K562 (cell line): ENCODE measurements around the gene SAP30BP. TPM values are rescaled to one million over a fixed set of nuclear protein-coding genes. Genes with fewer than 3 reads are reported as not detected.

Experiments
- ATAC-seq: fragments of 200-7000 bp; cut with Tn5 transposase; 3 replicates; pipeline ENCODE4 v1.9.1; 2020; ENCODE audit warnings: moderate library complexity
- BruUV-seq: library from RNA; stranded (reverse); fragments of 400-500 nt; replicated peaks from 2 replicates; lab custom pipeline; 2021; lab: Mats Ljungman, UMichigan
- CTCF ChIA-PET: fragments of 300-600 bp; formaldehyde crosslinking; extraction: SDS; loops from one replicate; lab custom pipeline; 2021; ENCODE audit warnings: low intra/inter-chr PET ratio; lab: Yijun Ruan, JAX
- POLR2A ChIA-PET: fragments of 300-600, 350-650 bp; sonication (Branson Sonifier 250); formaldehyde crosslinking; extraction: SDS; loops from one replicate; lab custom pipeline; 2021; ENCODE audit warnings: antibody characterized with exemption, inconsistent platforms; lab: Yijun Ruan, JAX
- DNase-seq, 4 experiments: peaks; one replicate each; pipeline versions ENCODE4 v3.0.0 to v3.0.0-alpha.2; 2011 to 2018; ENCODE audit warnings: low spot score in 3 of 4, mixed read lengths in 3 of 4; ENCODE audit errors: extremely low read depth in 1 of 4
- FAIRE-seq: peaks from 2 replicates; lab custom pipeline; 2011; peaks lifted over from hg19 to GRCh38; lab: Jason Lieb, UNC
- H2AFZ ChIP-seq: 2 replicates; pipeline ENCODE4 v1.6.0; 2011; ENCODE audit warnings: low read depth, low read length, control low read depth, inconsistent platforms
- H3K27ac ChIP-seq: fragments of 200-600 bp; 3 replicates; pipeline ENCODE4 v1.8.0; 2011; ENCODE audit warnings: low read depth, mild to moderate bottlenecking, control low read depth, inconsistent platforms, low read length, moderate library complexity, mixed read lengths; ENCODE audit errors: extremely low read depth
- H3K27me3 ChIP-seq, 2 experiments: fragments of 300-600 bp in 1 of 2; 2 replicates in 1 of 2; 3 replicates in 1 of 2; pipeline versions ENCODE4 v1.6.0 to v1.8.0; 2011; ENCODE audit warnings: inconsistent platforms in 2 of 2, low read length in 2 of 2, mild to moderate bottlenecking in 1 of 2, mixed read lengths in 1 of 2, moderate library complexity in 1 of 2; ENCODE audit not compliant: control insufficient read depth in 2 of 2, insufficient read depth in 2 of 2
- H3K36me3 ChIP-seq: fragments of 300-600 bp; 3 replicates; pipeline ENCODE4 v1.8.0; 2011; ENCODE audit warnings: mild to moderate bottlenecking, low read length, inconsistent platforms; ENCODE audit not compliant: control insufficient read depth, insufficient read depth
- H3K4me1 ChIP-seq, 2 experiments: fragments of 200-600 bp in 1 of 2; replicated peaks in 1 of 2; 2 replicates in 1 of 2; 3 replicates in 1 of 2; pipeline versions ENCODE4 v1.5.1 to v1.8.0; 2011; ENCODE audit warnings: inconsistent platforms in 2 of 2, low read length in 2 of 2, mild to moderate bottlenecking in 1 of 2, mixed read lengths in 1 of 2, moderate library complexity in 1 of 2; ENCODE audit not compliant: control insufficient read depth in 2 of 2, insufficient read depth in 2 of 2
- H3K4me2 ChIP-seq: 2 replicates; pipeline ENCODE4 v1.6.1; 2011; ENCODE audit warnings: low read length, control low read depth, inconsistent platforms, mixed read lengths; ENCODE audit not compliant: insufficient read depth
- H3K4me3 ChIP-seq: fragments of 200-600 bp; sonication (generic), shearing (Covaris generic); 2 replicates; pipeline ENCODE4 v1.5.1; 2016; ENCODE audit warnings: control low read depth, inconsistent platforms
- H3K79me2 ChIP-seq: fragments of 200-600 bp; 3 replicates; pipeline ENCODE4 v1.8.0; 2011; ENCODE audit warnings: low read length, inconsistent platforms; ENCODE audit not compliant: control insufficient read depth, insufficient read depth
- H3K9ac ChIP-seq, 2 experiments: 2 replicates each; pipeline versions ENCODE4 v1.6.0 to v1.6.1; 2011; ENCODE audit warnings: low read depth in 2 of 2, low read length in 2 of 2, control low read depth in 1 of 2, inconsistent platforms in 1 of 2, mild to moderate bottlenecking in 1 of 2, mixed read lengths in 1 of 2; ENCODE audit not compliant: insufficient read depth in 1 of 2
- H3K9me1 ChIP-seq: one replicate; pipeline ENCODE4 v1.6.0; 2011; ENCODE audit warnings: inconsistent platforms, mild to moderate bottlenecking, low read length, moderate library complexity; ENCODE audit not compliant: control insufficient read depth, insufficient read depth
- H3K9me3 ChIP-seq: replicated peaks from 2 replicates; pipeline ENCODE4 v1.5.1; 2011; ENCODE audit warnings: low read depth, low read length, inconsistent platforms; ENCODE audit not compliant: control insufficient read depth, insufficient read depth
- H4K20me1 ChIP-seq: replicated peaks from 2 replicates; pipeline ENCODE4 v1.6.1; 2011; ENCODE audit warnings: low read length, inconsistent platforms, mixed read lengths; ENCODE audit not compliant: control insufficient read depth, insufficient read depth
- BCOR ChIP-seq: fragments of 450-650 bp; IDR thresholded peaks from 2 replicates; pipeline ENCODE4 v1.6.1; 2016
- FOSL1 ChIP-seq: fragments of 200-800 bp; sonication (Bioruptor generic); conservative IDR thresholded peaks from 2 replicates; pipeline ENCODE4 v1.6.1; 2016; ENCODE audit warnings: missing genetic modification characterization, missing compliant biosample characterization
- JUND ChIP-seq, 2 experiments: IDR thresholded peaks; 2 replicates in 1 of 2; 3 replicates in 1 of 2; pipeline ENCODE4 v1.6.1; 2011; ENCODE audit warnings: borderline replicate concordance in 2 of 2, low read depth in 2 of 2, low read length in 2 of 2, improper control_type of control experiment in 1 of 2, missing biosample characterization in 1 of 2, missing genetic modification characterization in 1 of 2, missing genetic modification reagents in 1 of 2
- MCM2 ChIP-seq: fragments of 450-650 bp; IDR thresholded peaks from 2 replicates; pipeline ENCODE4 v1.6.1; 2017; ENCODE audit warnings: low read depth, mild to moderate bottlenecking
- RBM14 ChIP-seq: fragments of 200-400 bp; formaldehyde crosslinking; IDR thresholded peaks from 2 replicates; pipeline ENCODE4 v1.6.1; 2018; ENCODE audit warnings: low read depth, mild to moderate bottlenecking, low read length, moderate library complexity, borderline replicate concordance; ENCODE audit not compliant: insufficient read depth
- SMARCA4 ChIP-seq: fragments of 450-650 bp; IDR thresholded peaks from 2 replicates; pipeline ENCODE4 v1.6.1; 2016
- ZNF140 ChIP-seq: fragments of 250-450 bp; sonication (Bioruptor Pico); IDR thresholded peaks from 2 replicates; pipeline ENCODE4 v1.8.0; 2021; ENCODE audit warnings: moderate library complexity, mild to moderate bottlenecking, inconsistent platforms
- WGBS: fragments of 100-300 bp; shearing (Covaris generic); methylation state at CpG from one replicate; pipeline ENCODE4 v1.1.6; 2016; ENCODE audit warnings: low coverage, mixed read lengths; ENCODE audit not compliant: insufficient coverage; ENCODE audit errors: missing lambda C conversion rate; 5-methylcytosine and 5-hydroxymethylcytosine counted together
- in situ Hi-C: fragments of 300-500 bp; cut with MboI; formaldehyde crosslinking; loops from 4 replicates; pipeline ENCODE4 v1.15.0; 2018; ENCODE audit warnings: inconsistent platforms, mixed read lengths
- intact Hi-C: fragments of 100-400 bp; cut with micrococcal nuclease; formaldehyde crosslinking; loops from 2 replicates; pipeline ENCODE4 v1.14.2; 2022
- polyA plus RNA-seq, 8 experiments: library from polyadenylated mRNA; depleted of rRNA in 4 of 8; stranded (reverse) in 5 of 8; unstranded in 3 of 8; fragments of >200 nt; fragmentation: Nextera tagmentation in 2 of 8; fragmentation: Illumina TruSeq in 1 of 8; extraction: Ambion mirVana in 2 of 8; extraction: Trizol in 1 of 8; gene quantifications; 2 replicates each; pipeline versions ENCODE4 v1.2.1 to v1.2.3, GENCODE V29; 2011 to 2014; ENCODE audit warnings: inconsistent platforms in 1 of 8, missing spikeins in 1 of 8
- total RNA-seq, 7 experiments: library from RNA; depleted of rRNA in 6 of 7; stranded (reverse); fragments of >200 nt in 6 of 7; fragmentation: Illumina TruSeq in 2 of 7; extraction: Trizol in 2 of 7; gene quantifications; 2 replicates each; pipeline versions ENCODE4 v1.2.1 to v1.2.3, GENCODE V29; 2011 to 2021; ENCODE audit warnings: low replicate concordance in 1 of 7
- TF ChIP-seq, protein P1 (sequence below): fragments of 450-650 bp; IDR thresholded peaks from 2 replicates; pipeline ENCODE4 v1.6.1; 2017; ENCODE audit warnings: antibody characterized with exemption, mild to moderate bottlenecking
- TF ChIP-seq, protein P2 (sequence below): sonication (generic); formaldehyde crosslinking; IDR thresholded peaks from 2 replicates; pipeline ENCODE4 v1.9.0; 2022; ENCODE audit warnings: mild to moderate bottlenecking, missing genetic modification reagents
- TF ChIP-seq, protein P3 (sequence below): sonication (generic); IDR thresholded peaks from 2 replicates; pipeline ENCODE4 v1.6.1; 2016

Gene SAP30BP
- total and polyA plus RNA-seq, 9 of the 15 experiments (the other 6 are each of a cell fraction or from before 2014, with no cell fraction given) = 45.3 to 154 (median 71.7) TPM

DNA sequence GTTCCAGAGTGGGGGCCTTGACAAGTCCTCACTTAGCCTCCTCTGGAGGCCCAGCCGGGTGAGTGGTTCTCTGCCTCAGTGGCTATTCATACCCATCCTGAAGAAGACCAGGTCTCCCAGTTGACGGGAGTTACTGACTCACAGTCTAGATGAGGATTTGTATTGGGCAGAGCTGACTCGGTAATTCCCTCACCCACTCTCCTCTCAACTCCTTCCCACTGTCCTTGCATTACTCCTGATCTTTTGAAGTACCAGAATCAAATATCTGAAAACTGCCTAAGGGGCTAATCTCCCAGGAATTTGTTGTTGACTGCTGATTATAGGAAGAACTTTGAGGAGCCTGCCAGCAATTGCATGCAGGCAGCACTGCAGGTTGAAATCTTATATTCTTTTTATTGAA, 14.2 kb downstream of the SAP30BP start (continued):
- TF ChIP-seq, protein P1, sequence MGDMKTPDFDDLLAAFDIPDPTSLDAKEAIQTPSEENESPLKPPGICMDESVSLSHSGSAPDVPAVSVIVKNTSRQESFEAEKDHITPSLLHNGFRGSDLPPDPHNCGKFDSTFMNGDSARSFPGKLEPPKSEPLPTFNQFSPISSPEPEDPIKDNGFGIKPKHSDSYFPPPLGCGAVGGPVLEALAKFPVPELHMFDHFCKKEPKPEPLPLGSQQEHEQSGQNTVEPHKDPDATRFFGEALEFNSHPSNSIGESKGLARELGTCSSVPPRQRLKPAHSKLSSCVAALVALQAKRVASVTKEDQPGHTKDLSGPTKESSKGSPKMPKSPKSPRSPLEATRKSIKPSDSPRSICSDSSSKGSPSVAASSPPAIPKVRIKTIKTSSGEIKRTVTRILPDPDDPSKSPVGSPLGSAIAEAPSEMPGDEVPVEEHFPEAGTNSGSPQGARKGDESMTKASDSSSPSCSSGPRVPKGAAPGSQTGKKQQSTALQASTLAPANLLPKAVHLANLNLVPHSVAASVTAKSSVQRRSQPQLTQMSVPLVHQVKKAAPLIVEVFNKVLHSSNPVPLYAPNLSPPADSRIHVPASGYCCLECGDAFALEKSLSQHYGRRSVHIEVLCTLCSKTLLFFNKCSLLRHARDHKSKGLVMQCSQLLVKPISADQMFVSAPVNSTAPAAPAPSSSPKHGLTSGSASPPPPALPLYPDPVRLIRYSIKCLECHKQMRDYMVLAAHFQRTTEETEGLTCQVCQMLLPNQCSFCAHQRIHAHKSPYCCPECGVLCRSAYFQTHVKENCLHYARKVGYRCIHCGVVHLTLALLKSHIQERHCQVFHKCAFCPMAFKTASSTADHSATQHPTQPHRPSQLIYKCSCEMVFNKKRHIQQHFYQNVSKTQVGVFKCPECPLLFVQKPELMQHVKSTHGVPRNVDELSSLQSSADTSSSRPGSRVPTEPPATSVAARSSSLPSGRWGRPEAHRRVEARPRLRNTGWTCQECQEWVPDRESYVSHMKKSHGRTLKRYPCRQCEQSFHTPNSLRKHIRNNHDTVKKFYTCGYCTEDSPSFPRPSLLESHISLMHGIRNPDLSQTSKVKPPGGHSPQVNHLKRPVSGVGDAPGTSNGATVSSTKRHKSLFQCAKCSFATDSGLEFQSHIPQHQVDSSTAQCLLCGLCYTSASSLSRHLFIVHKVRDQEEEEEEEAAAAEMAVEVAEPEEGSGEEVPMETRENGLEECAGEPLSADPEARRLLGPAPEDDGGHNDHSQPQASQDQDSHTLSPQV = no peak
- no peak for TF ChIP-seq ZNF140

DNA sequence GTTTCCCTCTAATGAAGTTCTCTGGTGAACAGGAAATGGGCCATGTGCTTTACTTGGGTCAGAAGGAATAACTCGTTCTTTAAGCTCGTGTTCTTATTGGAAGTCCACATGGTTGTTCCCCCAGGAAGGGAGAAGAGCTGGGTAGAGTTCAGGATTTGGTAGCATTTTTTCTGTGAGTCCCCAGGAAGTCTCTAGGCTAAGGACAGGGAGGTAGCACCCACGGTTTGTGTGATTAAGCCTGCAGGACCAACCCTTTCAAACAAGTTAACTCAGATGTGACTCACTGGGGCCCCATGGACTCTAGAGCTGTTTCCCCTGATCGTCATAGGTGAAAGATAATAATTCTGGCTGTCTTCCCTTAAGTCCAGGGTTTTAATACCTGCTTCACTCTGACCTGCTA, 16.4 kb downstream of the SAP30BP start:
- POLR2A ChIA-PET = interaction anchor here (0.5 to 2.0 kb wide), 13 partner anchors 8 to 278 kb away, joined by 3 to 13 read pairs (median 3); partner anchors contain the start of gene GRB2
- H3K4me1 ChIP-seq = peaks cover 0 to 15% of the 10 kb centered on the region in 2 experiments; a peak in 2 of 5 replicates

More for the DNA sequence above, 16.4 kb downstream of the SAP30BP start:
- H3K27me3 ChIP-seq = no peaks in the 10 kb centered on the region
- no peak overlapping the region for H3K4me3 ChIP-seq
- H3K9me1 ChIP-seq = peaks cover 5% of the 10 kb centered on the region
- H3K9ac ChIP-seq = no peak overlapping the region
- BruUV-seq = no TSS peak
- peak in 3 of 4 experiments; percentile 36 to 63 (median 62) for DNase-seq
- peaks cover 8% of the 10 kb centered on the region; the same call in 1 of the 2 replicates for H4K20me1 ChIP-seq
- H3K9me3 ChIP-seq = no peaks in the 10 kb centered on the region
- intact Hi-C loops = no loop called here
- in situ Hi-C loops = no loop called here
- no peak overlapping the region for H2AFZ ChIP-seq
- peaks cover 53% of the 10 kb centered on the region for H3K36me3 ChIP-seq
- 27% methylated on average over 4 of the region's 4 CpGs for WGBS
- H3K4me2 ChIP-seq = peak overlapping the region; percentile 18; the same call in 1 of the 2 replicates
- peak; percentile 80 for ATAC-seq
- peaks cover 56% of the 10 kb centered on the region for H3K79me2 ChIP-seq
- FAIRE-seq = peak; percentile 92
- 0 out of 2 replicates have a peak, but pooled peaks have one; percentile 12 for TF ChIP-seq SMARCA4
- TF ChIP-seq MCM2 = no peak
- TF ChIP-seq, protein P2, sequence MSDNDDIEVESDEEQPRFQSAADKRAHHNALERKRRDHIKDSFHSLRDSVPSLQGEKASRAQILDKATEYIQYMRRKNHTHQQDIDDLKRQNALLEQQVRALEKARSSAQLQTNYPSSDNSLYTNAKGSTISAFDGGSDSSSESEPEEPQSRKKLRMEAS (CRISPR knock-in tag) = peak; percentile 31; the same call in 1 of the 2 replicates
- no peak for TF ChIP-seq RBM14
- TF ChIP-seq, protein P3, sequence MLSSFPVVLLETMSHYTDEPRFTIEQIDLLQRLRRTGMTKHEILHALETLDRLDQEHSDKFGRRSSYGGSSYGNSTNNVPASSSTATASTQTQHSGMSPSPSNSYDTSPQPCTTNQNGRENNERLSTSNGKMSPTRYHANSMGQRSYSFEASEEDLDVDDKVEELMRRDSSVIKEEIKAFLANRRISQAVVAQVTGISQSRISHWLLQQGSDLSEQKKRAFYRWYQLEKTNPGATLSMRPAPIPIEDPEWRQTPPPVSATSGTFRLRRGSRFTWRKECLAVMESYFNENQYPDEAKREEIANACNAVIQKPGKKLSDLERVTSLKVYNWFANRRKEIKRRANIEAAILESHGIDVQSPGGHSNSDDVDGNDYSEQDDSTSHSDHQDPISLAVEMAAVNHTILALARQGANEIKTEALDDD = peak; percentile 81; the same call in 1 of the 2 replicates
- peak; percentile 62; the same call in 1 of the 2 replicates for TF ChIP-seq JUND (IDR thresholded peaks at IDR 0.05; ENCODE audit: borderline replicate concordance, low read depth, low read length)
- TF ChIP-seq JUND (tag; IDR thresholded peaks at IDR 0.05; ENCODE audit: borderline replicate concordance, low read depth, low read length) = no peak
- no peak for TF ChIP-seq BCOR
- peak; percentile 80 for TF ChIP-seq FOSL1 (tag)
- peak overlapping the region; percentile 69; the same call in 2 of the 3 replicates for H3K27ac ChIP-seq
- CTCF ChIA-PET = no interaction called here
